CD4-positive, alpha-beta T cell treated with Interferon alpha-2 for 1 hour (primary cell): ENCODE measurements around the gene C14orf93.

Source experiments
- DNase-seq, 2 donors: peaks; one replicate each; pipeline ENCODE4 v3.0.0-alpha.2; 2020 to 2022

The C14orf93 gene, protein sequence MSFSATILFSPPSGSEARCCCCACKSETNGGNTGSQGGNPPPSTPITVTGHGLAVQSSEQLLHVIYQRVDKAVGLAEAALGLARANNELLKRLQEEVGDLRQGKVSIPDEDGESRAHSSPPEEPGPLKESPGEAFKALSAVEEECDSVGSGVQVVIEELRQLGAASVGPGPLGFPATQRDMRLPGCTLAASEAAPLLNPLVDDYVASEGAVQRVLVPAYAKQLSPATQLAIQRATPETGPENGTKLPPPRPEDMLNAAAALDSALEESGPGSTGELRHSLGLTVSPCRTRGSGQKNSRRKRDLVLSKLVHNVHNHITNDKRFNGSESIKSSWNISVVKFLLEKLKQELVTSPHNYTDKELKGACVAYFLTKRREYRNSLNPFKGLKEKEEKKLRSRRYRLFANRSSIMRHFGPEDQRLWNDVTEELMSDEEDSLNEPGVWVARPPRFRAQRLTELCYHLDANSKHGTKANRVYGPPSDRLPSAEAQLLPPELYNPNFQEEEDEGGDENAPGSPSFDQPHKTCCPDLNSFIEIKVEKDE

DNA sequence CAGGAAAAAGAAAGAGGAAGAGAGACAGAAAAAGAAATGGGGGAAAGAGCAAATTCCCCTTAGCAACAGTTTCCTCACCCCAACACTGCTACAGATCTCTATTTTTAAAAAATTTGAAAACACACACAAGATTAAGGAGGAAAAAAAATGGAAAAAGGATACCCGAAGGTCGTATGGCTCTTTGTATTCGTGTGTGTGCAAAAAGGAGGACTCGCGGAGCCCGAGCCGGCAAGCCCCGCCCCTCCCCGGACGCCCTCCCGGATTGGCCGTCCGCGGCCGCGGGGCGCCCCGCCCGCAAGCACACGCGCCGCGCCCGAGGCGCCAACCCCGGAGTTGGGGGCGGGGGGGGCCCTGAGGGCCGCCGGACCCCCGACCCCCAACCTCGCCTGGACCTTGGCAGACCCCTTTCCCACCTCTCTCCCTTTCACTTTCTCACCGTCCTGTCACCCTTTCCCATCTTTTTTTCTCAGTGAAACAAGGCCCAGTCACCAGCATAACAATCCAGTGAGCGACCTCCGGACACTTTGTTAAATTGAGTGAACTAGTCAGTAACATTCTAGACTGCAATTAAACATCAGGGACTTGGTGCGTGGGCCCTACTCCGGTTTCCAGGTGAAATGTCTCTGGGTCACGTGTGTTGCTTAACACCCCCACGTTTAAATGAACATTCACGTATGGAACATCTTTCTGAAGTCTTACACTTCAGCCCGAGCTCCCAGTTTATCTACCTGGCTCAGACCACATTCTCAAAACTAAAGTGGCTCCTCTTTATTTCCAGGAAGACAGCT is at the start of gene C14orf93:
TSS of gene C14orf93 (minus strand) at position 205 of the 788 bp plus-strand sequence. CDS start 11,120 bp downstream, outside the sequence.
- DNase-seq: peak; percentile 74 to 82

- no peak for DNase-seq
Observed at GRCh38 chr14:23058654-23059504, 48.9 kb upstream of the C14orf93 start.

GRCh38 chr14:23057757-23058653 is 48.1 kb upstream of the C14orf93 start:
- DNase-seq: peak; percentile 82 to 87

DNA sequence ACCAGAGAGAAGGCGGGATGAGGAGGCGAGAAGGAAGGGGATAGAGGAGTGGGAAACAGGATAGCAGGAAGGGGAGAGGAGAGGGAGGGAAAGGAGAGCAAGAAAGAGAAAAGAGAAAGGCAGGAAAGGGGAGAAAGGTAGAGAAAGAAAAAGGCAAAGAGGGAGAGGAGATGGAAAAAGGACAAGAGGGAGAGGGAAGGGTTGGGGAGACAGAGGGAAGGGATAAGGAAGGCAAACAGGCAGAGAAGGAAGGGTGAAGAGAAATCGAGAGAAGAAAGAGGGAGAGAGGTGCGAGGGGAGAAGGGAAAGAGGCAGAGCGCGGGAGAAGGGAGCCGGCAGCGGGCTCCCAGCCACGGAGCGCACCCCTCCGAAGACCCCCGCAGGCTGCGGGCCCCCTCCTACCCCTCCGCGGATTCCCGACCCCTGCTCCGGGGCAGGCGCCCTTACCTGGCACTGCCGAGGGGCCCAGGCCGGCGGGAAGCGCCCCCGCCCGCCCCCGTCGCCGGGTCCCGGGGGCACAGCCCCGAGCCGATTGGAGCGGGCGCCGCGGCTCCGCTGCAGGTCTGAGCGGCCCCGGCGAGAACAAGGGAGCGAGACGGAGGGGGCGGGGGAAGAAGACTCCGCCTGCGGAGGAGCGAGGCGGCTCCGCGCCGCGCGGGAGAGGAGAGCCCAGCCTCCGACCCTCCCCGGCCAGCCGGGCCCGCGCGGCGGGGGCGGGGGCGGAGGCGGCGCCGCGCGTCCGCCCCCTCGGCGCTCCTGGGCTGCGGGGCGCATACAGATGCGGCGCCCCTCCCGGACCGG is 47.2 kb upstream of the C14orf93 start, which contains the start of gene CDH24:
TSS of gene CDH24 (minus strand) at position 565 of the 801 bp plus-strand sequence. CDS start 1,787 bp downstream, outside the sequence.
- DNase-seq: peak; percentile 63 to 76

- DNase-seq: peak; percentile 67 to 75
Observed at GRCh38 chr14:23056145-23056955, 46.4 kb upstream of the C14orf93 start.

DNA sequence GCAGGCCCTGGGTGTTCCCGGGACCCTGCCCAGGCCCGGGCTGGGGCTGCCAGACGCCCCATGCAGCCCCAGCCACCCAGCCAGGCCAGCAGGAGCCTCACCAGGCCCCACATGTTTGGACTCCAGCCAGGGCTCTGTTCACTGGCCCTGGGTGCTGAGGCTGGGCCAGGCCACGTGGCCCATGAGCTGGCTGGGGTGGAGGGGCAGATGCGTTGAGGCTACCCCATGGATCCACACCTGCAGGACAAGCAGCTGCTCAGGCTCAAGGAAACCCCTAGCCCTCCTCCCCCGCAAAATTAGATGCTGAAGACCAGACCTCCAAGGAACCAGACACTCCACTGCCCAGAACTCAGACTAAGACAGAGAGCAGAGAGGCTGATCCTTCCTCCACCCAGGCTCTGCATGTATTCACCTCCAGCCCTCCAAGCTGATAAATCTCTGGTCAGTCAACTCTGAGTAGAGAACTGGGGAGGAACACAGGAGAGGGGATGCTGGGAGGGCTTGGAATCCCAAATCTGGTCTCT is 45.7 kb upstream of the C14orf93 start:
- DNase-seq: no peak

DNA sequence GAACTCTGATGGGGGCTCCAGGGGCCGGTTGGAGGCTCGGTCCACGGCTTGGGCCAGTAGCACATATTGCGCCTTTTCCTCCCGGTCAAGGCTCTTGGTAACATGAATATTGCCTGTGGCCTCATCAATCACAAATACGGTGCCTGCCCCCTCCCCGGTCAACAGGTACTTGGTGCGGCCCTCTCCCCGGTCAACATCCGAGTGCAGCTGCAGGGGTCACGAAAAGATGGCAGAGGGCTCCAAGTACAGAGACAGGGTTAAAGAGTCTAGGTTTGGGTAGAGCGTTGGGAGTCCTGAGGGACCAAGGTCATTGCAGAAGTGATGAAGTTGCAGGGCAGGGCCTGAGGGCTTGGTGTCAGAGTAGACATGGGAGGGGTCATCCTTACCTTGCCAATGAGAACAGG is 45.2 kb upstream of the C14orf93 start:
- DNase-seq: no peak

DNA sequence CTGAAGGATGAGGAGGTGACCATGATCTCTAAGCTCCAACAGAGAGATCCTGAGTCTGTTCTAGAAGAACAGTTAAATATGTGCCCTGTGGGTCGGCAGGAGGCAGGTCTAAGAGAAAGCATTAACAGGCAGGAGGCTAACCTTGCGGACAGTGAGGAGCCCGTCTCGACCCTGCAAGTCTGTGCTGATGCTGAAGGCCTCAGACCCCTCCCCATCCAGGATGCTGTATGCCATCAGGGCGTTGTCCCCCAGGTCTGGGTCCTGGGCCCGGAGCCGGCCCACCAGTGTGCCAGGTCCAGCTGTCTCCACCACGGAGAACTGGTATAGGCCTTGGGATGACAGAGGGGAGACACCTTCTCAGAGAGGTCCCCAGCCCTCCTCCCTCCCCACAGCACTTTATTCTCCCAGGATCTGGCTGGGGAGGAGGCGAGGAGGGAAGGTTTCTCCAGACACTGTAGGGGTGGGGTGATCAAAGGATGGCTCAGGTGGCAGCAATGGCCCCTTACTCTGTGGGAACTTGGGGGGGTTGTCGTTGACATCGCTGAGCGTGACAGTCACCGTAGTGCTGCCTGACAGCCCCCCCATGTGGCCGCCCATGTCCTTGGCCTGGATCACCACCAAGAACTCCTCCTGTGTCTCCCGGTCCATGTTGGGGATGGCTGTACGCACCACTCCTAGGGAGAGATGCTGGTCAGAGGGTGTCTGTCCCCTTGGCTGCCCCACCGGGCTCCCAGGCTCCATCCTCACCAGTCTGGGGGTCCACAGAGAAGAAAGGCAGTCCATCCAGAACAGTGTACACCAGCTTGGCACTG is 44.3 kb upstream of the C14orf93 start:
- DNase-seq: peak in 1 of 2 donors; percentile 36

GRCh38 chr14:23053426-23053825 is 43.5 kb upstream of the C14orf93 start:
- no peak for DNase-seq

- no peak for DNase-seq
Observed at GRCh38 chr14:23052671-23053070, 42.7 kb upstream of the C14orf93 start.

- no peak for DNase-seq
Observed at GRCh38 chr14:23052182-23052623, 42.3 kb upstream of the C14orf93 start.

DNA sequence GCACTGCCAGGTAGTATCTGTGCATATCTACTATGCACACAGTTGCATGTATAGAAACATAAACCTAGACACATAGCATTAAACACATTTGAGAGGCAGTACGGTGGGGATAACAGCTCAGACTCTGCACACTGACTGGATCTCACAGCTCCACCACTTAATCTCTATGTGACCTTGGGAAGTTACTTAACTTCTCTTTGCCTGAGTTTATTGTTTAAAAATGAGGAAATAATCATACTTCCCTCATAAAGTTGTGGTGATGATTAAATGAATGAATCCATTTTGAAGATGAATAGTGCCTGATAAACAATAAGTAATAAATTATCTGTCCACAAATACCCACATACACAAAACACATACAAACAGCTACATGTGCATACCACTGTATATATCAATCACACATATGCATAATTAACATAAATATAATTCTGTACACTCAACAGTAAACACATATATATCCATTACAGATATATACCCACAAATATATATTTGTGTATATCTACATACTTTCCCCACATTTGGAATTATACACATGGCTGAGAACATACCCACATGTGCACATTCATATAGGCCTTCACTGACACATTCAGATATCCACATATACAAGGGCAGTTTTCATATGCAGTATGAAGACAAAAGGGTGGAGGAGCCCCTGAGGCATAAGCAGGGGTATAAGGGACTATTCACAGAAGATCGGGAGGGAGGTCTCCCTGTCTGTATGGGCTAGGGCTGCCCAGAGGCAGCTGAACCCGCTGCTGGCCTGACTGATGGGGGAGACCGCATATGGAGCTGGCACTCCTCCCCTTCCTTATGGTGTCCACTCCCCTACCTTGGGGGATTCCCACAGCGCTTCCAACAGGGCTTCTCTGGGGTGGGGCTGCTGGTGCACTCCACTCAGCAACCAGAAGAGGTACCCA is 41.5 kb upstream of the C14orf93 start:
- no peak for DNase-seq

GRCh38 chr14:23049011-23049410 is 39.1 kb upstream of the C14orf93 start:
- DNase-seq: no peak

DNA sequence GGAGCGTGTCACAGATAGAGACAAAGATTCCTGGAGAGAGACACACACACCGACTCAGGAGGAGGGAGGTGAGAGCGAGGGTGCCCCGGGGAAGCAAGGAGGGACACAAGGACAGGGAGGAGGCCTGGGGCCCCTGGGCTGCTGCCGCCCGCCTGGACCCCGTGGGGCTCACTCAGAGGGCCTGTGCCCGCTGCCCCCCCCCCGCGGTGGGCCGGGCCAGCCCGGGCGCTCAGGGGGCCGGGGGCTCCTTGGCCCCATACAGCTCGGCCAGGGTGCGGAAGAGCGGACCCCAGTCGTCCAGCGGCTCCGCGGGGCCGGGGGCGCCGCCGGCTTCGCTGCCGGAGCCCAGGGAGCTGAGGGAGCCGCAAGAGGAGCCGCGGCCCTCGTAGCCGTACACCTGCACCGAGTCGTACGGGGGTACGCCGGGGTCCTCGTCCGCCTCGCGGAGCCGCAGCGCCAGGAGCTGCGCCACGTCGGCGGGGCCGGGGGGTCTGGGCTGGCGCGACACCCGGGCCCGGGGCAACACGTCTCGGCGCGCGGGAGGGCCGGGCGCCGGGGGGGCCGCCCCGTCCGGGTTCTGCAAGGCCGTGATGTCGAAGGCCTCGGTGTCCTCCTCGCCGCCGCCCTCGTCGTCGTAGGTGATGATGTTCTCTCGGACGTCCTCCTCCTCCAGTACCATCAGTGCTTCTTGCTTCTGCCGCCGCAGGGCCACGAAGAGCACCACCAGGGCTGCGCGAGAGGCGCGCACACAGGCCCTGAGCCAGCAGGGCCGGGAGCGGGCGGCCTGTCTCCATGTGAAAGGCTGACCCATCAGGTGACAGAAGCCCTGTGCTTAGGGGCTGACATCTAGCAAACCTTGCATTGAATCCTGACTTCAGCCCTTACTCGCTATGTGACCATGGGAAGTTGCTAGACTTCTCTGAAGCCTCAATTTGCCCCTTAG is 38.1 kb upstream of the C14orf93 start:
- DNase-seq: no peak

DNA sequence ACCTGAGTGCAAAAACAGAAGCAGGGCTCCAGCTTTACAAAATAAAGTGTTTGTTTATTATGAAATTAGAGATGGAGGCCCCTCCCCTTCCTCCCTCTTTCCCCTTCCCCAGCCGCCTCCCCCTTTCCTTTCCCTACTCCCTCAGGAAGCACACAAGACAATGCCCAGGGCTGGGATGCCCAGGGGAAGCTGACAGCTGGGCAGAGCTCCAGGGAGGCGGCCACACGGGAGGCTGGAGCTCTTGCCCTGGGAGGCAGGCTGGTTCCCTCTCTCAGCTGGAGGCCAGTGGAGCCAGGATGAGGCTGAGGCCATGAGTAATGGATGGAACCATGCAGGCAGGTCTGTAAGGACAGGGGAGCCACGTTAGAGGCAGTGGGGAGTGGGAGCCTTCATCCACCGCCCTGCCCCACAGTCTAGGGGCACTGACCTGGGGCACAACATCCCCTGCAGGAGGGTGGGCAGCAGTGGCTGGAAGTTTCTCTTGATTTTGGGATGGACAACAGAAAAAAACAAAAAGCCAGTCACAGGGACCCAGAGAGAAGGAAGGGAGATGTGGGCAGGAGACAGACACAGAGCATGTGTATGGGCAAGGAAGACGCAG is 37.2 kb upstream of the C14orf93 start:
- no peak for DNase-seq
